HG03575 (cell line): Measurements from ENCODE around the gene POLR2C.
"Not testable (repeated sequence)": the region's sequence is repeated elsewhere in the genome, so short reads cannot be mapped to it uniquely, and the experiment has no call there.

Source experiments
- ATAC-seq: cut with Tn5 transposase; IDR thresholded peaks from one replicate; pipeline ENCODE4 v1.9.1; 2021; ENCODE audit not compliant: unreplicated experiment, insufficient number of reproducible peaks, low FRiP score; ENCODE audit errors: extremely low read depth

Gene POLR2C

GRCh38 chr16:57462209-57462977 lies at the start of gene POLR2C:
TSS of gene POLR2C (plus strand) at chr16:57462679. CDS start at chr16:57462725, 46 bp downstream.
- no peak for ATAC-seq

- ATAC-seq, result peak; percentile 69
Measured at GRCh38 chr16:57413301-57413730, 49.2 kb upstream of the POLR2C start.

GRCh38 chr16:57413733-57414132 lies 48.7 kb upstream of the POLR2C start:
- no peak for ATAC-seq

GRCh38 chr16:57416084-57416483 lies 46.4 kb upstream of the POLR2C start:
- ATAC-seq, result no peak

GRCh38 chr16:57419506-57419905 lies 43.0 kb upstream of the POLR2C start:
- no peak for ATAC-seq

GRCh38 chr16:57422026-57422944 lies 40.2 kb upstream of the POLR2C start:
- no peak for ATAC-seq

- ATAC-seq, result no peak
Measured at GRCh38 chr16:57423152-57423551, 39.3 kb upstream of the POLR2C start.

GRCh38 chr16:57424583-57424982 lies 37.9 kb upstream of the POLR2C start:
- no peak for ATAC-seq

- no peak for ATAC-seq
Measured at GRCh38 chr16:57426356-57426755, 36.1 kb upstream of the POLR2C start.

- ATAC-seq, result no peak
Measured at GRCh38 chr16:57427307-57427706, 35.2 kb upstream of the POLR2C start.

GRCh38 chr16:57427824-57428223 lies 34.7 kb upstream of the POLR2C start:
- ATAC-seq, result no peak

GRCh38 chr16:57430955-57431354 lies 31.5 kb upstream of the POLR2C start:
- no peak for ATAC-seq

GRCh38 chr16:57432505-57432904 lies 30.0 kb upstream of the POLR2C start:
- no peak for ATAC-seq

GRCh38 chr16:57432989-57433388 lies 29.5 kb upstream of the POLR2C start:
- ATAC-seq, result no peak

GRCh38 chr16:57434003-57434402 lies 28.5 kb upstream of the POLR2C start:
- ATAC-seq, result no peak

GRCh38 chr16:57435838-57436237 lies 26.6 kb upstream of the POLR2C start:
- ATAC-seq, result no peak

GRCh38 chr16:57439947-57440346 lies 22.5 kb upstream of the POLR2C start:
- not testable (repeated sequence) for ATAC-seq

- ATAC-seq, result not testable (repeated sequence)
Measured at GRCh38 chr16:57440551-57440950, 21.9 kb upstream of the POLR2C start.

- ATAC-seq, result no peak
Measured at GRCh38 chr16:57444711-57445110, 17.8 kb upstream of the POLR2C start.

GRCh38 chr16:57445510-57445909 lies 17.0 kb upstream of the POLR2C start:
- ATAC-seq, result no peak
